K562 (cell line): ENCODE data around the gene SPEG. TPM values are rescaled to one million over a fixed set of nuclear protein-coding genes. Genes with fewer than 3 reads are reported as not detected.

ENCODE experiments used
- ATAC-seq: fragments of 200-7000 bp; cut with Tn5 transposase; 3 replicates; pipeline ENCODE4 v1.9.1; 2020; ENCODE audit warnings: moderate library complexity
- BruUV-seq: library from RNA; stranded (reverse); fragments of 400-500 nt; replicated peaks from 2 replicates; lab custom pipeline; 2021; lab: Mats Ljungman, UMichigan
- CTCF ChIA-PET: fragments of 300-600 bp; formaldehyde crosslinking; extraction: SDS; loops from one replicate; lab custom pipeline; 2021; ENCODE audit warnings: low intra/inter-chr PET ratio; lab: Yijun Ruan, JAX
- POLR2A ChIA-PET: fragments of 300-600, 350-650 bp; sonication (Branson Sonifier 250); formaldehyde crosslinking; extraction: SDS; loops from one replicate; lab custom pipeline; 2021; ENCODE audit warnings: antibody characterized with exemption, inconsistent platforms; lab: Yijun Ruan, JAX
- DNase-seq, 4 experiments: peaks; one replicate each; pipeline versions ENCODE4 v3.0.0 to v3.0.0-alpha.2; 2011 to 2018; ENCODE audit warnings: low spot score in 3 of 4, mixed read lengths in 3 of 4; ENCODE audit errors: extremely low read depth in 1 of 4
- FAIRE-seq: peaks from 2 replicates; lab custom pipeline; 2011; peaks lifted over from hg19 to GRCh38; lab: Jason Lieb, UNC
- H2AFZ ChIP-seq: 2 replicates; pipeline ENCODE4 v1.6.0; 2011; ENCODE audit warnings: low read depth, low read length, control low read depth, inconsistent platforms
- H3K27ac ChIP-seq: fragments of 200-600 bp; 3 replicates; pipeline ENCODE4 v1.8.0; 2011; ENCODE audit warnings: low read depth, mild to moderate bottlenecking, control low read depth, inconsistent platforms, low read length, moderate library complexity, mixed read lengths; ENCODE audit errors: extremely low read depth
- H3K27me3 ChIP-seq, 2 experiments: fragments of 300-600 bp in 1 of 2; 2 replicates in 1 of 2; 3 replicates in 1 of 2; pipeline versions ENCODE4 v1.6.0 to v1.8.0; 2011; ENCODE audit warnings: inconsistent platforms in 2 of 2, low read length in 2 of 2, mild to moderate bottlenecking in 1 of 2, mixed read lengths in 1 of 2, moderate library complexity in 1 of 2; ENCODE audit not compliant: control insufficient read depth in 2 of 2, insufficient read depth in 2 of 2
- H3K36me3 ChIP-seq: fragments of 300-600 bp; 3 replicates; pipeline ENCODE4 v1.8.0; 2011; ENCODE audit warnings: mild to moderate bottlenecking, low read length, inconsistent platforms; ENCODE audit not compliant: control insufficient read depth, insufficient read depth
- H3K4me1 ChIP-seq, 2 experiments: fragments of 200-600 bp in 1 of 2; replicated peaks in 1 of 2; 2 replicates in 1 of 2; 3 replicates in 1 of 2; pipeline versions ENCODE4 v1.5.1 to v1.8.0; 2011; ENCODE audit warnings: inconsistent platforms in 2 of 2, low read length in 2 of 2, mild to moderate bottlenecking in 1 of 2, mixed read lengths in 1 of 2, moderate library complexity in 1 of 2; ENCODE audit not compliant: control insufficient read depth in 2 of 2, insufficient read depth in 2 of 2
- H3K4me2 ChIP-seq: 2 replicates; pipeline ENCODE4 v1.6.1; 2011; ENCODE audit warnings: low read length, control low read depth, inconsistent platforms, mixed read lengths; ENCODE audit not compliant: insufficient read depth
- H3K4me3 ChIP-seq: fragments of 200-600 bp; sonication (generic), shearing (Covaris generic); 2 replicates; pipeline ENCODE4 v1.5.1; 2016; ENCODE audit warnings: control low read depth, inconsistent platforms
- H3K79me2 ChIP-seq: fragments of 200-600 bp; 3 replicates; pipeline ENCODE4 v1.8.0; 2011; ENCODE audit warnings: low read length, inconsistent platforms; ENCODE audit not compliant: control insufficient read depth, insufficient read depth
- H3K9ac ChIP-seq, 2 experiments: 2 replicates each; pipeline versions ENCODE4 v1.6.0 to v1.6.1; 2011; ENCODE audit warnings: low read depth in 2 of 2, low read length in 2 of 2, control low read depth in 1 of 2, inconsistent platforms in 1 of 2, mild to moderate bottlenecking in 1 of 2, mixed read lengths in 1 of 2; ENCODE audit not compliant: insufficient read depth in 1 of 2
- H3K9me1 ChIP-seq: one replicate; pipeline ENCODE4 v1.6.0; 2011; ENCODE audit warnings: inconsistent platforms, mild to moderate bottlenecking, low read length, moderate library complexity; ENCODE audit not compliant: control insufficient read depth, insufficient read depth
- H3K9me3 ChIP-seq: replicated peaks from 2 replicates; pipeline ENCODE4 v1.5.1; 2011; ENCODE audit warnings: low read depth, low read length, inconsistent platforms; ENCODE audit not compliant: control insufficient read depth, insufficient read depth
- H4K20me1 ChIP-seq: replicated peaks from 2 replicates; pipeline ENCODE4 v1.6.1; 2011; ENCODE audit warnings: low read length, inconsistent platforms, mixed read lengths; ENCODE audit not compliant: control insufficient read depth, insufficient read depth
- ARID2 ChIP-seq: fragments of 450-650 bp; IDR thresholded peaks from 2 replicates; pipeline ENCODE4 v1.6.1; 2017; ENCODE audit warnings: antibody characterized with exemption, mild to moderate bottlenecking
- CEBPB ChIP-seq: fragments of 450-650 bp; IDR thresholded peaks from 2 replicates; pipeline ENCODE4 v1.6.1; 2016; ENCODE audit warnings: missing genetic modification characterization, missing compliant biosample characterization
- DNMT1 ChIP-seq: fragments of 450-650 bp; IDR thresholded peaks from 2 replicates; pipeline ENCODE4 v1.6.1; 2016; ENCODE audit warnings: antibody characterized with exemption, mild to moderate bottlenecking
- EWSR1 ChIP-seq: fragments of 450-650 bp; IDR thresholded peaks from 2 replicates; pipeline ENCODE4 v1.6.1; 2018; ENCODE audit warnings: borderline replicate concordance, mild to moderate bottlenecking, low read depth, moderate library complexity; ENCODE audit not compliant: partially characterized antibody
- JUND ChIP-seq, 2 experiments: IDR thresholded peaks; 2 replicates in 1 of 2; 3 replicates in 1 of 2; pipeline ENCODE4 v1.6.1; 2011; ENCODE audit warnings: borderline replicate concordance in 2 of 2, low read depth in 2 of 2, low read length in 2 of 2, improper control_type of control experiment in 1 of 2, missing biosample characterization in 1 of 2, missing genetic modification characterization in 1 of 2, missing genetic modification reagents in 1 of 2
- MAZ ChIP-seq, 2 experiments: fragments of 450-650 bp in 1 of 2; sonication (generic) in 1 of 2; formaldehyde crosslinking; IDR thresholded peaks in 1 of 2; conservative IDR thresholded peaks in 1 of 2; 2 replicates each; pipeline versions ENCODE4 v1.4.0 to v1.5.0; 2020; ENCODE audit warnings: mild to moderate bottlenecking in 1 of 2, missing genetic modification reagents in 1 of 2
- MBD2 ChIP-seq: sonication (generic); IDR thresholded peaks from 2 replicates; pipeline ENCODE4 v1.6.1; 2016; ENCODE audit warnings: low read depth, borderline replicate concordance
- RAD21 ChIP-seq, 2 experiments: fragments of 250-450 bp in 1 of 2; fragments of 450-650 bp in 1 of 2; sonication (Bioruptor Pico) in 1 of 2; formaldehyde crosslinking in 1 of 2; IDR thresholded peaks in 1 of 2; conservative IDR thresholded peaks in 1 of 2; 2 replicates each; pipeline versions ENCODE4 v1.4.0 to v1.8.0; 2020 to 2022; ENCODE audit warnings: mild to moderate bottlenecking in 2 of 2, moderate library complexity in 1 of 2
- SIN3A ChIP-seq, 2 experiments: fragments of 150-350 bp in 1 of 2; IDR thresholded peaks; 2 replicates each; pipeline ENCODE4 v1.6.1; 2011 to 2016; ENCODE audit warnings: borderline replicate concordance in 2 of 2, low read depth in 2 of 2, low read length in 2 of 2, mild to moderate bottlenecking in 2 of 2, moderate library complexity in 2 of 2; ENCODE audit not compliant: control insufficient read depth in 1 of 2
- WGBS: fragments of 100-300 bp; shearing (Covaris generic); methylation state at CpG from one replicate; pipeline ENCODE4 v1.1.6; 2016; ENCODE audit warnings: low coverage, mixed read lengths; ENCODE audit not compliant: insufficient coverage; ENCODE audit errors: missing lambda C conversion rate; 5-methylcytosine and 5-hydroxymethylcytosine counted together
- in situ Hi-C: fragments of 300-500 bp; cut with MboI; formaldehyde crosslinking; loops from 4 replicates; pipeline ENCODE4 v1.15.0; 2018; ENCODE audit warnings: inconsistent platforms, mixed read lengths
- intact Hi-C: fragments of 100-400 bp; cut with micrococcal nuclease; formaldehyde crosslinking; loops from 2 replicates; pipeline ENCODE4 v1.14.2; 2022
- polyA plus RNA-seq, 8 experiments: library from polyadenylated mRNA; depleted of rRNA in 4 of 8; stranded (reverse) in 5 of 8; unstranded in 3 of 8; fragments of >200 nt; fragmentation: Nextera tagmentation in 2 of 8; fragmentation: Illumina TruSeq in 1 of 8; extraction: Ambion mirVana in 2 of 8; extraction: Trizol in 1 of 8; gene quantifications; 2 replicates each; pipeline versions ENCODE4 v1.2.1 to v1.2.3, GENCODE V29; 2011 to 2014; ENCODE audit warnings: inconsistent platforms in 1 of 8, missing spikeins in 1 of 8
- total RNA-seq, 7 experiments: library from RNA; depleted of rRNA in 6 of 7; stranded (reverse); fragments of >200 nt in 6 of 7; fragmentation: Illumina TruSeq in 2 of 7; extraction: Trizol in 2 of 7; gene quantifications; 2 replicates each; pipeline versions ENCODE4 v1.2.1 to v1.2.3, GENCODE V29; 2011 to 2021; ENCODE audit warnings: low replicate concordance in 1 of 7
- TF ChIP-seq, protein P1 (sequence below), 3 experiments: IDR thresholded peaks in 2 of 3; conservative IDR thresholded peaks in 1 of 3; 2 replicates each; pipeline ENCODE4 v1.5.1; 2011 to 2012; ENCODE audit warnings: low read length in 3 of 3, mild to moderate bottlenecking in 3 of 3, control low read depth in 2 of 3, improper control_type of control experiment in 1 of 3, inconsistent platforms in 1 of 3, low read depth in 1 of 3, mixed read lengths in 1 of 3, moderate library complexity in 1 of 3; ENCODE audit not compliant: insufficient read depth in 2 of 3
- TF ChIP-seq, protein P2 (sequence below): fragments of 450-650 bp; formaldehyde crosslinking; IDR thresholded peaks from 2 replicates; pipeline ENCODE4 v1.4.0; 2020; ENCODE audit warnings: mild to moderate bottlenecking, moderate library complexity

The SPEG gene
- total and polyA plus RNA-seq, 9 of the 15 experiments (the other 6 are each of a cell fraction or from before 2014, with no cell fraction given) = 0.49 to 8.7 (median 3.0) TPM

DNA sequence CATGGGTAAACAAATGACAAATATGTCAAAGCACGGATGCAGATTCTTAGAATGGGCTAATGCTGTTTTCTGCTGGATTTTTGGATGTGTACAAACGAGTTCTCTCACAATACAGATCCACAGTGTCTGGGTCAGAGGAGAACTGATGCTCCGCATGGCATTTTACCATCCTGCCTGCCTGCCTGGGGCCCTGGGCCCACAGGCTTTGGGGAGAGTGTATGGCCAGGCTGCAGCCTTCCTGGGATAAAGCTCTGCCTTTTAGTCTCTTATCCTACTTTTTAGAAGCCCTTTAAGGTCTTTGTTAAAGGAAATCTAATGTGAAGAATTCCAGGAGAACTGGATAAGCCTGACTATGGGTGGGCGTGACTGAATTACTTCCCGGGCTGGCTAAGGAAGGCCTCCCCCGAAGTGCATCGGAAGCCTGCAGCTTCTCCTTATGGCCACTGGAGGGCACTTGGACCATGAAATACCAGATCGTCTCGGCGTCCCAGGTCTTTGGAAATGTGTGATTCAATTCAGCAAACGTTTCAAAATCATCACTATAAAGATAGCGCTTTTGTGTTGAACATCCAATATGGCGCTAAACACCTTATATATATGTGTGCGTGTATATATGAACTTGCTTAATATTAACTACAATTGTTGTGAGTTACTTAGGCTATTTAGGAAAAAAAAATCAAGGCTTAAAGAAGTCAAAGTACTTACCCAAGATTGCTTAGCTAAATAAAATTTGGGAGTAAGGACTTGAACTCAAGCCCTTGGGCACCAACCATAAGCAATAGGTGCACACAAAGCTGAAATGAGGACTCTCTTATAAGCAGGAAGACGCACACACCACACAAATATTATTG lies 31.8 kb upstream of the SPEG start:
- no peaks in the 10 kb centered on the region for H3K79me2 ChIP-seq
- intact Hi-C loops (loop anchor here (1.0 to 5.0 kb wide), 4 partner anchors 31 to 239 kb away; partner anchors contain the start of gene SPEG), in situ Hi-C loops (loop anchor here (5.0 kb wide), 1 partner anchor 34 kb away; no protein-coding TSS in a partner anchor)
- H3K4me2 ChIP-seq = no peak overlapping the region
- H3K9me1 ChIP-seq = no peaks in the 10 kb centered on the region
- H4K20me1 ChIP-seq = no peaks in the 10 kb centered on the region
- peak overlapping the region; percentile 68 for H2AFZ ChIP-seq
- POLR2A ChIA-PET = interaction anchor here (0.7 to 0.8 kb wide), 3 partner anchors 11 to 119 kb away, joined by 3 to 5 read pairs (median 3); no protein-coding TSS in a partner anchor
- peak; percentile 96 for FAIRE-seq
- peak; percentile 83 for ATAC-seq
- no peaks in the 10 kb centered on the region for H3K27me3 ChIP-seq
- no peak overlapping the region for H3K27ac ChIP-seq
- no TSS peak for BruUV-seq
- no peaks in the 10 kb centered on the region for H3K36me3 ChIP-seq
- H3K9ac ChIP-seq = no peak overlapping the region
- CTCF ChIA-PET = interaction anchor here (0.5 to 3.0 kb wide), 5 partner anchors 30 to 240 kb away, joined by 3 to 25 read pairs (median 8); no protein-coding TSS in a partner anchor
- DNase-seq = peak; percentile 68 to 81 (median 72)
- 18% methylated on average over 15 of the region's 15 CpGs for WGBS
- H3K4me1 ChIP-seq = peaks cover 17 to 18% of the 10 kb centered on the region in 2 experiments
- H3K4me3 ChIP-seq = no peak overlapping the region
- H3K9me3 ChIP-seq = no peaks in the 10 kb centered on the region
- peak; percentile 78 to 87 for TF ChIP-seq RAD21 (CRISPR knock-in tag; conservative IDR thresholded peaks at IDR 0.05 in 1 of 2, IDR thresholded peaks at IDR 0.05 in 1 of 2)
- TF ChIP-seq, protein P1, sequence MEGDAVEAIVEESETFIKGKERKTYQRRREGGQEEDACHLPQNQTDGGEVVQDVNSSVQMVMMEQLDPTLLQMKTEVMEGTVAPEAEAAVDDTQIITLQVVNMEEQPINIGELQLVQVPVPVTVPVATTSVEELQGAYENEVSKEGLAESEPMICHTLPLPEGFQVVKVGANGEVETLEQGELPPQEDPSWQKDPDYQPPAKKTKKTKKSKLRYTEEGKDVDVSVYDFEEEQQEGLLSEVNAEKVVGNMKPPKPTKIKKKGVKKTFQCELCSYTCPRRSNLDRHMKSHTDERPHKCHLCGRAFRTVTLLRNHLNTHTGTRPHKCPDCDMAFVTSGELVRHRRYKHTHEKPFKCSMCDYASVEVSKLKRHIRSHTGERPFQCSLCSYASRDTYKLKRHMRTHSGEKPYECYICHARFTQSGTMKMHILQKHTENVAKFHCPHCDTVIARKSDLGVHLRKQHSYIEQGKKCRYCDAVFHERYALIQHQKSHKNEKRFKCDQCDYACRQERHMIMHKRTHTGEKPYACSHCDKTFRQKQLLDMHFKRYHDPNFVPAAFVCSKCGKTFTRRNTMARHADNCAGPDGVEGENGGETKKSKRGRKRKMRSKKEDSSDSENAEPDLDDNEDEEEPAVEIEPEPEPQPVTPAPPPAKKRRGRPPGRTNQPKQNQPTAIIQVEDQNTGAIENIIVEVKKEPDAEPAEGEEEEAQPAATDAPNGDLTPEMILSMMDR (IDR thresholded peaks at IDR 0.05 in 2 of 3, conservative IDR thresholded peaks at IDR 0.05 in 1 of 3; ENCODE audit: insufficient read depth in 2 of 3, low read depth in 1 of 3, low read length in 3 of 3) = peak; percentile 85 to 90 (median 89)
- TF ChIP-seq SIN3A (IDR thresholded peaks at IDR 0.05; ENCODE audit: borderline replicate concordance in 2 of 2, control insufficient read depth in 1 of 2, low read depth in 2 of 2, low read length in 2 of 2) = no peak
- TF ChIP-seq CEBPB = 0 out of 2 replicates have a peak, but pooled peaks have one; percentile 11
- no peak for TF ChIP-seq MBD2
- TF ChIP-seq JUND (IDR thresholded peaks at IDR 0.05; ENCODE audit: borderline replicate concordance, low read depth, low read length) = 0 out of 2 replicates have a peak, but pooled peaks have one; percentile 6
- no peak for TF ChIP-seq JUND (tag; IDR thresholded peaks at IDR 0.05; ENCODE audit: borderline replicate concordance, low read depth, low read length)
- TF ChIP-seq MAZ (CRISPR knock-in tag; conservative IDR thresholded peaks at IDR 0.05 in 1 of 2, IDR thresholded peaks at IDR 0.05 in 1 of 2) = 0 out of 4 replicates have a peak, but pooled peaks of 1 of the 2 experiments have one; percentile 33
- 0 out of 2 replicates have a peak, but pooled peaks have one; percentile 37 for TF ChIP-seq ARID2
- no peak for TF ChIP-seq EWSR1
- TF ChIP-seq, protein P2, sequence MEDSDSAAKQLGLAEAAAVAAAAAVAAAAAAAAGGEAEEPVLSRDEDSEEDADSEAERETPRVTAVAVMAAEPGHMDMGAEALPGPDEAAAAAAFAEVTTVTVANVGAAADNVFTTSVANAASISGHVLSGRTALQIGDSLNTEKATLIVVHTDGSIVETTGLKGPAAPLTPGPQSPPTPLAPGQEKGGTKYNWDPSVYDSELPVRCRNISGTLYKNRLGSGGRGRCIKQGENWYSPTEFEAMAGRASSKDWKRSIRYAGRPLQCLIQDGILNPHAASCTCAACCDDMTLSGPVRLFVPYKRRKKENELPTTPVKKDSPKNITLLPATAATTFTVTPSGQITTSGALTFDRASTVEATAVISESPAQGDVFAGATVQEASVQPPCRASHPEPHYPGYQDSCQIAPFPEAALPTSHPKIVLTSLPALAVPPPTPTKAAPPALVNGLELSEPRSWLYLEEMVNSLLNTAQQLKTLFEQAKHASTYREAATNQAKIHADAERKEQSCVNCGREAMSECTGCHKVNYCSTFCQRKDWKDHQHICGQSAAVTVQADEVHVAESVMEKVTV (CRISPR knock-in tag) = peak; percentile 77
- TF ChIP-seq DNMT1 = no peak
